SK-N-MC (cell line): ENCODE data around the gene TCIRG1.

Experiments used
- EZH2 ChIP-seq: fragments of 200-600 bp; sonication (generic); IDR thresholded peaks from one replicate; pipeline ENCODE4 v1.6.1; 2017; ENCODE audit warnings: antibody characterized with exemption
- POLR2AphosphoS5 ChIP-seq: IDR thresholded peaks from 2 replicates; pipeline ENCODE4 v1.6.1; 2012; ENCODE audit warnings: mild to moderate bottlenecking, low read depth, low read length, borderline replicate concordance

DNA sequence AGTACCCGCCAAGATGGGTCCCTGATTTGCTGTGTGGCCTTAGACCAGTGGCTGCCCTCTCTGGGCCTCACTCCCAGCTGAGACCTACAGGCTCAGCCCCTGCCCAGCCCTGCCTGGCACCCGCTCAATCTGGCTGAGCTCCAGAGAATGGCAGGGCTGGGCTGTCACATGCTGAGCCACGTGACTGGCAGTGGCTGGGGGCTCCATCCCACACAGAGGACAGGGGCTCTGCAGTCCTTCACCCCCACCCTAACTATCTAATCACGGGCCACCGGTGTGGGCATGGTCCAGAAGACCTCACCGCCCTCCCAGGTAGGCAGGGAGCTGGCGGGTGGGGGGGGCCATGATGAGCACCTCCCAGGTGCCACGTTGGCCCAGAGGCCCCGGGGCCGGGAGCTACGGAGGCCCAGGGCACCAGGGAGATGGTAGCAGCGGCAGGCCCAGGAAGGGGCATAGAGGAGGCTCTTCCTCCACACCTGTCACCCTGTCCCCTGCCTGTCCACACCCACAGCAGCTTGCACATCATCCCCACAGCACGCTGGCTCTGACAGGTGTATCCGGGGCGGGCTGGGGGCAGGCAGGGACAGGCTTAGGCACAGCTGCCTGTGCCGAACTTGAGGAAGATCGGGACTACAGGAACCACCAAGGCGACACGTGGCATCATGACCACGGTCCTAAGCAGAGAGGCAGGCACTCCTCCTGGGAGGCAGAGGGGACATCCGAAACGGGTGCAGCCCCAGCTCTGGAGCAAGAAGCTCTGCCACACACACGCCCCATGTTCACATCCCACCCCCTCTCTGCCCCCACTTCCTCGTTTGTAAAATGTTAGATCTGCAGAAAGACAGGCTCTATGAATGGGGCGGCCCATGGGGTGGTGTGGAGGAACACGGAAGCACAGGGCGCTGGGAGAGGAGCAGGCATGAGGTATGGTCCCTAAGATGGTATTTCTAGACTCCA lies 30.2 kb upstream of the TCIRG1 start:
- no peak for TF ChIP-seq POLR2AphosphoS5
- no peak for TF ChIP-seq EZH2
